HG03095 (cell line): ENCODE data around the gene ABO.
"Not testable (repeated sequence)": the region's sequence is repeated elsewhere in the genome, so short reads cannot be mapped to it uniquely, and the experiment has no call there.

ENCODE experiments used
- ATAC-seq: cut with Tn5 transposase; IDR thresholded peaks from one replicate; pipeline ENCODE4 v1.9.1; 2021; ENCODE audit warnings: moderate library complexity; ENCODE audit not compliant: unreplicated experiment

Gene ABO

DNA sequence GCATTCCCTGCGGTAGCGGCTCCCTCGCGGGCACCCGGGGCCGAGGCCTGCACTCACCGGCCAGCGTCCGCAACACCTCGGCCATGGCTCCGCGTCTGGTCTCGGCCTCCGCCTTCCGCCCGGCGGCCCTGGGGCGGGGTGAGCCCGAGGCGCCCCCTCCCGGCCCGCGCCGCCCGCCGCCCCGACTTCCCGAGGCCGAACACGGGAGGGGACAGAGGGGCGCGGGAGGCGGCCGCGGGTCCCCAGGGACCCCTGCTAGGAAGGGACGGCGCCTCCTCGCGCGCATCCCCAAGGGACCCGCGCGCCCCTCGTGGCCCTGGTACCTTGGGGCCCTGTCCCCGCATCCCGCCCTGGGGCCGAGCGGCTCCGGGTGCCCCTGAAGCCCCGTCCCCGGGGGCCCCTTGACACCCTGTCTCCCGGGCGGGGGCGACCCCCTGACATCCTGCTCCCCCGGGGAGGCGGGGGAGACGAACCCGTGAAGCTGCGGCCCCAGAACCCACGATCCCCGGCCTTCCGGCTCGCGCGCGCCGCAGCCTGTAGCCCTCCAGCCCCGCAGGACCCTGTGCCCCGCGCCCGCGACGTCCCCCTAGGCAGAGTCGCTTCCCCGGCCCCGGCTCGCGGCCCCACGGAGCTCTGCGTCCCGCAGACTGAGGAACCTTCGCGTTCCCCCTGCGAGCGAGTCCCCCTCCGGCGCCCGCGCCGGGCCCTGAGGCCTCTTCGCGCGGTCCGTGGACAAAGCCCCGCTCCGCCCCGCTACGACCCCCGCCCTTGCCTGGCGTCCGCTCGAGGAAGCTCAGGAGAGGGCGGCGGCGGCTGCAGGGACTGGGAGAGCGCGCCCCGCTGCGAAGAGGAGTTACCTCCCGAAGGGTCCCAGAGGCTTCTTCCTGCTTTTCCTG is at the start of gene ABO:
Gene ABO (minus strand): TSS at position 97 of the 896 bp plus-strand sequence.
- no peak for ATAC-seq

DNA sequence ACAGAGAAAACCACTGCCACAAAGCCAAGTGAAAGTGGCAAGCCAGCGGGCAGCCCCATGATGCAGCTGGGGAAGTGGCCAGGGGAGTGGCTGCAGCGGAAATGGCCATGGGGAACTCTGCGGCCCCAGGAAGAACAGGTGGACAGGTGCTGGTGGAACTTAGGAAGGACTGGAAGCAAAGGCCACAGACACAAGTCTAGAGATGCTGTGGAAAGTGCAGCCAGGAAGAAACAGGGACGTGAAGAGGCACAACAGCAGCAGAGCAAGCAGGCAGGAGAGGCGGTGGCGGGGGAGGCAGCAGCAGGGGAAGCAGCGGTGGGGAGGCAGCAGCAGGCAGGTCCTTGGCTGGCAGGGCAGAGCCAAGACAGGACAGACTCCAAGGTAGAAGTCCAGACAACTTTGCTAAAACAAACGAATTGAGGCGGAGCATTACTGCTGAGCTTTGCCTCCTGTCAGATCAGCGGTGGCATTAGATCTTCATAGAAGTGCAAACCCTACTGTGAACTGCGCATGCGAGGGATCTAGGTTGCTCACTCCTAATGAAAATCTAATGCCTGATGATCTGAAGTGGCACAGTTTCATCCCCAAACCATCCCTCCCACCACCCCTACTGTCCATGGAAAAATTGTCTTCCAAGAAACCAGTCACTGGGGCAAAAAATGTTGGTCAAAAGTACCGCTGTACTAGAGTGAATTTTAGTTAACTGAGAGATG is 49.1 kb upstream of the ABO start:
- ATAC-seq = no peak

DNA sequence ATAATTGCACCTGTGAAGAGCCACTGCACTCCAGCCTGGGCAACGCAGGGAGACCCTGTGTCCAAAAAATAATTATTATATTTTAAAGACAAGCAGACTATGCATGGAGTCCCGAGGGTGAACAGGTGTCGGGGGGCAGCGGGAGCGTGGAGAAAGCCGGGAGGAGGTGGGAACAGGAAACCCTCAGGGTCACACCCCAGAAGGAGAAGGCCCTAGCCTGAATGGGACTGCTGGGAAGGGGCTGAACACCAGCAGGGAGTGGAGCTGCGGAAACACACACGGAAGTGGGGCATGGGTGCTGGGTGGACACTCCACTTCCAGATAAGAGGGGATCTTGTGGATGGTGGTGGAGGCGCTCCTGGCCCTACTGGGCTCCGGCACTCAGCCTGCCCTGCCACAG is 48.2 kb upstream of the ABO start:
- ATAC-seq = no peak

DNA sequence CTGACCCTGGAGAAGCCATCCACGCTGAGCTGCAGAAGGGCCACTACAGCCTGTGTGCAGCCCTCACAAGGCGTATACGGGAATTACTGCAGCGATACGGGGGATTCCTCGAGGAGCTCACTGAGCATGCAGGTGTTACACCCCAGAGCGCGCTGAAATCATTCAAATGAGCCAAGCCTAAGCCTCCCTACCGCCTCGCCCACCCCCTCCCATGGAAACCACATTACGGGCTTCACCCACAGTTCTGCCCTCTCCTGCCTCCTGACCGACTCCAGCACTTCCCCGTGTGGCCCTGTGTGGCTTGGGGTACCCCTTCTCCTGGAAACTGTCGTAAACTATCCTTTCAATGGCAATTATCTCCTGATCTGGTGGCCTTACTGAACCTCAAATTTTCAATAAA is 47.7 kb upstream of the ABO start:
- ATAC-seq = no peak

DNA sequence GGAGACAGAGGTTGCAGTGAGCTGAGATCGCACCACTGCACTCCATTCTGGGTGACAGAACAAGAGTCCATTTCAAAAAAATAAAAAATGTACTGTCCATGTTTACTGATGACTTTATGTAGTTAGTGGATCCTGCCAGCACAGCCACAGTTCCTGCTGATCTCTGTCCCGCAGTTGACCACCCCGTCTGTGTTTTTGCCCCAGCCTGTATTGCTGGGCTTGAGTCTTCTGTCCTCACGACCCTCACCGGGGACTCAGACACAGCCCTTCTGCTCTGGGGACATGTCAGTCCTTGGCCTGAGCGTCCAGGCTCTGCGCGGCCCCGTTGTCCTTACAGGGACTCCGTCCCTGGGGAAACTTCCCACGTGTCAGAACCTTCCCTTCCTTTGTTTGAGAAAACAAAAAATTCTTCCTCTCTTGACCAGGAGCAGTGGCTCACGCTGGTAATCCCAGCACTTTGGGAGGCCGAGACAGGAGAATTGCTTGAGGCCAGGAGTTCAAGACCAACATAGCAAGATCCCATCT is 46.5 kb upstream of the ABO start:
- no peak for ATAC-seq

DNA sequence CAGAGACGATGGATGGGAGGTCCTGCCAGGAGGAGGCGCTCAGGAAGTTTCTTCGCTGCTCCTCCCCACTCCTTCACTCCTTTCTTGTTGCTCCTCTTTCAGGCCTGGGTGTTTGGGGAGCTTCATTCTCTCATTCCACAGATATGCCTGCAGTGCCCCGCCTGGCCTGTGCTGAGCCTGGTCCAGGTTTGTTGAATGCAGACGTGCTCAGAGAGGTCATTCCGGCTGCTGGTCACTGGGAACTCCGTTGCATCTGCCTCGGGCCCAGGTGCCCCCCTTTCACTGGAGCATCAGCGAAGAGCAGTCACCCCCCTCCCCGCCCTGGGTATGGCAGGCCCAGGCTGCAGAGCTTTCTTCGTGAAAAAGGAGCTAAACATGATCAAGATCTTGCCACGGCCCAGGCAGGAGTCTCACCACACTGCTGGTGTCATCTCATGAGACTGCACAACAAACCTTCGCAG is 45.5 kb upstream of the ABO start:
- no peak for ATAC-seq

DNA sequence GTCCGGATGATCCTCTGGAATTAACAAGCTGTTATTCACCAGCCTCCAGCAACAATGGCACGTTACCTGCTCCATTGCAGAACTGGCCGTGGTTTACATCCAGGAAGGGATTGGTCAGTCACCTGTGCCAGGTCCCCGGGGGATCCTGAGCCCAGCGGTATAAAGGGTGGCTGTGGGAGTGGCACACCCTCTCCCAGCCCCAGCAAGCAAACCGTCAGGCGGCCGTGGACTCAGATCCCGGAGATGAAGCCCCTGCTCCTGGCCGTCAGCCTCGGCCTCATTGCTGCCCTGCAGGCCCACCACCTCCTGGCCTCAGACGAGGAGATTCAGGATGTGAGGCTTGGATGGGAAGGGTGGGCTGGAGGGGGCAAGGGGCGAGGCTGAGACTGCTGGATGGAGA is 42.5 kb upstream of the ABO start:
- ATAC-seq = not testable (repeated sequence)

DNA sequence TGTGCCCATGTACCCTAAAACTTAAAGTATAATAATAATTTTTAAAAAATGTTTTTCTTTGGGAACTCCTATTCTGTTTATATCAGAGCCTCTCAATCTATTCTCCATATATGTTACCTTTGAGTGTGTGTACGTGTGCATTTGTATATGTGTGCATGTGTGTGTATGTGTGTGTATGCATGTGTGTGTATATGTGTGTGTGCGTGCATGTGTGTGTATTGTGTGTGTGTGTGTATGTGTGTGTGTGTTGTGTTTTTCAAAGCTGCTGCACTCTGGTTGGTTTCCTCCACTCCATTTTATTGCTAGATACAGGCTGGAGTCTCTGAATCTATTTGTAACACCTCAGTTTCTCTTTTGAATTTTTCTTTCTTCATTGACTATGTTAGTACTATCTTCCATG is 41.0 kb upstream of the ABO start:
- ATAC-seq = no peak

DNA sequence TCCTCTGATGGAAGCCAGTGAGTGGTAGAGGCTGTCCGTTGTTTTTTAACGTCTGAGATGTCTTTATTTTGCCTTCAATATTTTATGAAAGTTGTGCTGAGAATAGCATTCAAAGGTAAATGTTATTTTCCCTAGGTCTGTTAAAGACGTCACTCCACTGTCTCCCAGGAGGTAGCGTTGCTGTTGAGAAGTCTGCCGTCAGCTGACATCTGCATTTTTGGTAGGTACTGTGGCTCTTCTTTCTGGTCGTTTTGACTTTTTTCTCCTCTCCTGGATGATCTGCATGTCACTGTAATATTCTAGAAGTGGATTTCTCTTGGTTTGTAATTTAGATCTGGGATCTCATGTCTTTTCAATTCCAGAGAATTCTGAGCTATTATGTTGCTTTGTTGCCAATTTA is 34.6 kb upstream of the ABO start:
- ATAC-seq = no peak

DNA sequence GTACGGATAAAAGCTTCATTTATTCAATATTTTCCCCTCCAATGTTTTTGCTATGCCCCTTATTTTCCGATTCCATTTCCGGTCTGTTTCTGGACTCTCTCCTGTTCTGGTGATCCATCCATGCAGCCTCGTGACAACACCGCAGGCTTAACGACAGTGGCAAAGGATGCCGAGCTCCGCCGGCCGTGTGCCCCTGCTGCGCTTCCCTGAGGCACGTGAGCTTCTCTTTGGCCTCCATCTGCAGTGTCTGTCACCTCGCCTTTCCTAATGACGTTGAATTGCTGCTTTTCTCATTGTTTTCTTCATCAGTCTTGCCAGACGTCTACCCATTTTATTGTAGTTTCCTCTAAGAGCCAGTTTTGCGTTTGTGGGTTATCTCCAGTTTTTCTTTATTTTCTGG is 32.3 kb upstream of the ABO start:
- ATAC-seq = no peak

DNA sequence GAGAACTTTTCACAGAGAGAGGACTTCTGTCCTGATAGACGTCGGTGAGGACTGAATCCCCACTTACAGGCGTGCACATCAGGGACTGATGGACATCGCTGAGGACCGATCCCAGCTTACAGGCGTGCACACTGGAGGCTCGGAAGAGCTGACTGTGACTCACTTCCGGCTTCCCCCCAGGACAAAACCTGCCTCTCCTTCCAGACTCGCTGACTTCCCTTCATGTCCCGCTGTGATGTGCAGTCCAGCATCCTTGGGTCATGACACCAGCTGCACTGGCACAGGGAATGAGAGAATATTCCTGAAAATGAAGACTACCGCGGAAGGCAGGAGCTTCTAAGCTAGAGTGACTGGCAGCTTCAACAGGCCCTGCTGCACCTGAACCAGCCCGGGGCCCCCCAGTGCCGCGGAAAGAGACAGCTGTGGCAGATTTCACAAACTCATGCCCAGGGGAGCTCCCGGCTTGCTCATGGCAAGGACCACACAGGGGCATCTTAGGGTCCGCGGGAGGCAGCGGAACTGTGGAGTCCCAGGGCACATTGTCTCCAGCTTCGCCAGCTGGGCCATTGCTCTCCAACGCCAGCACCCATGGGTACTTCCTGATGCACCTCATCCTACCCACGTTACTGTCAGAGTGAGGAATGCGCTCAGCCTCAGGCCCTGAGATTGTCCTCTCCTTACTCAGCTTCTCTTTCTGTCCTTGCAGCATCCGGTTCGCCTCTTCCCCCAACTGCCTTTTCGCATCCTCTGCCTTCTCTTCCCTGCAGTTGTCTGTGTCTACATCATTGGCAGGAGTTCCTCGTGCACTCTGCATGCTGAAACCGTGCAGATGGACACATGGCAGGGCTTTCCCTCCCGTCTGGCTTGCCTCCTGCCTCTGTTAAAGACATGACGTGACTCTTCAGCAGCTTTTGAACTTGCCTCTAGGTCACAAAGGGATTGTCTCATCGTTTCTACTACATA is 31.5 kb upstream of the ABO start:
- no peak for ATAC-seq

DNA sequence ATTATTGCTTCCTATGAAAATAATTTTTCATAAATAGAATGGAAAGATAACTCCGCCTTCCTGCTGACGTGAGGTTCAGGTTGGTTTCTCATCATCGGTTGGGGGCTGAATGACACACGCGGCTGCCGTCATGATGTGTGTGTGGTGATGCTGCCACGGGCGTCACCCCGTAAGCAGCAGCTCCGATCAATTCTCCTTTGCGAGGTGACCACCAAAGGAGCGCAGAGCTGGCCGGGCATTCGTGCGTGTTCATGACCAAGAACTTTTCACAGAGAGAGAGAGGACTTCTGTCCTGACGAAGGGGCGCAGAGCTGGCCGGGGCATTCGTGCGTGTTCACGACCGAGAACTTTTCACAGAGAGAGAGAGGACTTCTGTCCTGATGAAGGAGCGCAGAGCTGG is 30.7 kb upstream of the ABO start:
- no peak for ATAC-seq

DNA sequence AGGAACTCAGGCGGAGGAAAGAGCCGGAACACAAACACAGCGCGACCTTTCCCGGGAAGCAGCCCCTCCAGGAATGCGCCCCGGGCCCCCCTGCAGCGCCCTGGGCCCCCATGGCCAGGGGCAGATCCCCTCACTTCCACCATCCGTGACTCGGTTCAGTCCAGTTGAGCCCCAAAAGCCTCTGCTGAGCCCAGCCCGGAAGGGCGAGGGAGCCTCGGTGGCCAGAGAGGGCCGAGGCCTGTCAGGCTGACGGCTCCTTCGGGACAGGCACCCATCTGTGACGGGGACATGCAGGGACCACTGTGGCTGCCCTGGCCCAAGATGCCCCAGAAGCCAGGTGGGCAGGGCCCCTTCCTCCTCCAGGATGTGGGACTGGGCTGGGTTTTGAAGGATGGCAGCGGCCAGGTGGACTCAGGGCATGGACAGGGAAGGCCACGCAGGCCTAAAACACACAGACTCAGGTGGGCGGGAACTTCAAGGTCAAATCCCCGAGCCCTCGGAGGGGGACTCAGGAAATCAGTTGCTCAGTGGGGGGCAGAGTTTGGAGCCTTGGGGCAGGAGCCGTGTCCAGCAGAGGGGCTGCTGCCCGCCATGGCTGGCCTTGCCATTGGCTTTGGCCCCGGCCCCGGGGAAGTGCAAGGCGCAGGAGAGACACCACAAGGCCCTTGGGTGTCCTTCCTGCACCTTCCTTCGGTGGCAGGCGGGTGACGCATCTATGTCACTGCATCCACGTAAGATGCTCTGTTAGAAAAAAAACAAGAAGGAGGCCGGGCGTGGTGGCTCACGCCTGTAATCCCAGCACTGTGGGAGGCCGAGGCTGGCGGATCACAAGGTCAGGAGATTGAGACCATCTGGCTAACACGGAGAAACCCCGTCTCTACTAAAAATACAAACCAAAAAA is 29.7 kb upstream of the ABO start:
- no peak for ATAC-seq

DNA sequence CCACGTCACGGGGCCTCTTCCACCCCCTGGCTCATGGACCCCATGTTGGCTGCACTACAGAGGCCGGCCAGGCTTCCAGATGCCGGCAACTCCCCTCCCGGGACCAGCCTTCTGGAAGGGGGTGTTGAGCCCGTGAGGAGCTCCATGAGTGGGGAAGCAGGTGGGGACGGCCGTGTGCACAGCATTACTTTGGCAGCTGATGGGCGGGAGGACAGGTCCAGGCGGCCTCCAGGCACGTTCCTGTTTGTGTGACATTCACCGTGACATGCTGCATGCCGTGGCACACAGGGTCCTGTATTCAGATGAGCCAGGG is 29.1 kb upstream of the ABO start:
- ATAC-seq = no peak

DNA sequence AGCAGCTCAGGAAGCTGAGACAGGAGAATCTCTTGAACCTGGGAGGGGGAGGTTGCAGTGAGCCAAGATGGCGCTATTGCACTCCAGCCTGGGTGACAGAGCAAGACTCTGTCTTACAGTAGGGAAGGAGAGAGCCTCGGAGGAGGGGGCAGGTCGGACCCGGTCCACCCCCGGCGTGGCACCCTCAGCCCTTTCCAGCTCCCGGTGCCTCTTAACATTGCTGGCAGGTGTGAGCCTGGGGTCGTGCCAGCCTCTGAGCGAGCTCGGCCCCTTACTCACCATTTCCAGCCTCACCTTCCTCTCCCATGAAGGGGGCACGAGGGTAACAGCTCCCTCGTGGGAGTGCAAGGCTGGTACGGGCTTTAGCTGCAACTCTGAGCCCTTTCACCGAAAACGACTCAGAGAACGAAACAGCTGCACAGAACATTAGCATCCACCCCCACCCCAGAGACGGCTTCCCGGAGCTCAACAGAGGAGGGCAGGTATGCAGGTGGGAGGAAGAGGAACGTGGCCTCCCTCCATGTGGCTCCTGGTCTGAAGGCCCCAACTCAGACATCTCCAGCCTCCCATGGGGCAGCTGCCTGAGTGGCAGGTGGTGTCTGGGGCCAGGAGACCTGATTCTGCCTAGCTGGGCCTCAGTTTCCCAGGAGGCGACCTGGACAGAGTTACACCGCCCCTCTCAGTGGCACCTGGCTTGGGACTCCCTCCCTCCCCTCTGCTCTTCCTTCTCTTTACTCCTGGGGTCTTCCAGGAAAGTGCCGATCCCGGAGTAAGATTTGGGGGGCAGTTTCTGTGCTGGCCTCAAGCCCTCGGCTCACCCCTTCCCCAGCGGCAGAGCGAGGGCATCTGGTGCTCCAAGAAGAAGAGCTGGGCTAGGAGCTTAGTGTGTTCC is 28.5 kb upstream of the ABO start:
- no peak for ATAC-seq

DNA sequence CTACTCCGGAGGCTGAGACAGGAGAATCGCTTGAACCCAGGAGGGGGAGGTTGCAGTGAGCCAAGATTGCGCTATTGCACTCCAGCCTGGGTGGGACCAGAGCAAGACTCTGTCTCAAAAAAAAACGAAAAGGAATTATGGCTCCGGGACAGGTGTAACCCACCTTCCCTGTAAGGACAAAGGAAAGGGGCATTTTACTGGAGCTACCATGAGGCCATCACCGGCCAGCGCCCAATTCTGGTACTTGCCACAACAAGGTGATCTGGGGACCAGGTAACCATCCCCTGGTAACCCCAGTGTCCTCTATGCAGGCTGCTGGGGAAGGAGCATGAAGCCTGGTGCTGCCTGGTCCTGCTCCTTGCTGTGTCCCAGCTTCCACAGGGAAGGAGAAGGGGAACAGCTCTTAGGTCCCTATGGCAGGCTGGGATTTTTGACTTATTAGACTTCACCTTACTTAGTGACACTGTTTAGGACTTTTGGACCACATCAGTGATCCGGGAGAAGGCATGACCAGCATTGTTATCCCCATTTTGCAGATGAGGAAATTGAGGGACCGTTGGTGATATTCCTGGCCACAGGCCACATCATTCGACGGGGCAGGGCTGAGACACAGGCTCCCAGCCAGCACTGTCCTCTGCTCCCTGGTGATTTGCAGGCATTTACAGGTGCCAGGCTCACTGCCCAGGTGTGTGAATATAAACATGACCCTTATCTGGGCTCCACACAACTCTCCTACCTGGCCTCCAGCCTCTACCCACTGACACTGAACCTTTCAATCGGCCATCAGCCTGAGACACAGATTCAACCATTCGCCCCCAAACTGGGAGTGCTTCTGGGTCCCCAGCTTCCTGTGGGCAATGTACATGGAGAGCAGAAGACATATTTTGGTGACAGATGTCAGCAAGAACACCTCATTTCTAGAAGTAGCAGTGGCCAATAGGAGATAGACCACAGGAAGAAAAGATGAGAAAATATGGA is 26.5 kb upstream of the ABO start:
- no peak for ATAC-seq

DNA sequence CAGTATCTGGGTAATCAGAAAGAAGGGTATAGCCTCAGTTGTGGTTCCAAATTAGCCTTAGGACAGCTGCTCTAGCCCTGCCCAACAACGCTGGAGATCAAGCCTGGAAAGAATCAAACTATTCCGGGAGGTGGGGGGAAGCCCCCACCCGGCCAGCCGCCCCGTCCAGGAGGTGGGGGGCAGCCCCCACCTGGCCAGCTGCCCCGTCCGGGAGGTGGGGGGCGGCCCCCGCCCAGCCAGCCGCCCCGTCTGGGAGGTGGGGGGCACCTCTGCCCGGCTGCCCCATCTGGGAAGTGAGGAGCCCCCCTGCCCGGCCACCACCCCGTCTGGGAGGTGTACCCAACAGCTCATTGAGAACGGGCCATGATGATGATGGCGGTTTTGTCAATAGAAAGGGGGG is 25.0 kb upstream of the ABO start:
- ATAC-seq = not testable (repeated sequence)

DNA sequence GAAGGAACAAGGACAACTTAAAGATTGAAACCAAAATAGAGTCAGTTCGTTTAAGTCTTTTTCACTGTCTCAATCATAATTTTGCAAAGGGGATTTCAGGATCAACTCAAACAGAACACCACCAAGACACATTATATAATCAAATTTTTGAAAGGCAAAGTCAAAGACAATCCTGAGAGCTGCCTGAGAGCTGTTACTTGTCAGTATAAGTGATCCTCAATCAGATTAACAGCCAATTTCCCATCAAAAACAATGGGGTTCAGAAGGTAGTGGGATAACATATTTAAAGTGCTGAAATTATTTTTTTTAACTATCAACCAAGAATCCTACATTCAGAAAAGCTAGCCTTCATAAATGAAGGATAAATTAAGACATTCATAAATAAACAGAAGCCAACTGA is 19.3 kb upstream of the ABO start:
- ATAC-seq = no peak
